GM12878 (cell line): Measurements from ENCODE around the gene SNCAIP. TPM values are rescaled to one million over a fixed set of nuclear protein-coding genes. Genes with fewer than 3 reads are reported as not detected.

Experiments used
- ATAC-seq: fragments of 200-7000 bp; cut with Tn5 transposase; 3 replicates; pipeline ENCODE4 v1.9.1; 2020; ENCODE audit warnings: mild to moderate bottlenecking, moderate library complexity
- BruUV-seq: library from RNA; stranded (reverse); fragments of 400-500 nt; replicated peaks from 2 replicates; lab custom pipeline; 2021; lab: Mats Ljungman, UMichigan
- CTCF ChIA-PET: fragments of 300-600 bp; sonication (Branson Sonifier 250); formaldehyde crosslinking; extraction: SDS; loops from one replicate; lab custom pipeline; 2021; ENCODE audit warnings: inconsistent platforms; lab: Yijun Ruan, JAX
- POLR2A ChIA-PET: fragments of 350-600 bp; formaldehyde crosslinking; extraction: SDS; loops from one replicate; lab custom pipeline; 2021; ENCODE audit warnings: inconsistent platforms; lab: Charles Lee
- RAD21 ChIA-PET: fragments of 300-600 bp; sonication (Branson Sonifier 250); formaldehyde crosslinking; loops from one replicate; lab custom pipeline; 2023; ENCODE audit warnings: antibody characterized with exemption; ENCODE audit not compliant: unreplicated experiment; lab: Charles Lee
- SMC1A ChIA-PET: fragments of 300-600 bp; sonication (Branson Sonifier 250); formaldehyde crosslinking; loops from one replicate; lab custom pipeline; 2023; ENCODE audit not compliant: unreplicated experiment, uncharacterized antibody; lab: Charles Lee
- DNase-seq: peaks from one replicate; pipeline ENCODE4 v3.0.0-alpha.2; 2011; ENCODE audit warnings: low read depth, low spot score
- FAIRE-seq: peaks from 3 replicates; lab custom pipeline; 2011; peaks lifted over from hg19 to GRCh38; lab: Jason Lieb, UNC
- H2AFZ ChIP-seq: 2 replicates; pipeline ENCODE4 v1.6.0; 2011; ENCODE audit warnings: low read depth, low read length, control low read depth; ENCODE audit not compliant: control insufficient read depth
- H3K27ac ChIP-seq: 2 replicates; pipeline ENCODE4 v1.5.1; 2011; ENCODE audit warnings: control low read depth; ENCODE audit not compliant: control insufficient read depth, insufficient read depth
- H3K27me3 ChIP-seq, 2 experiments: replicated peaks in 1 of 2; 2 replicates each; pipeline versions ENCODE4 v1.6.0 to v1.6.1; 2011; ENCODE audit warnings: low read length in 1 of 2; ENCODE audit not compliant: control insufficient read depth in 2 of 2, insufficient read depth in 2 of 2
- H3K36me3 ChIP-seq, 2 experiments: 2 replicates each; pipeline ENCODE4 v1.5.1; 2011; ENCODE audit warnings: low read length in 1 of 2; ENCODE audit not compliant: control insufficient read depth in 2 of 2, insufficient read depth in 2 of 2
- H3K4me1 ChIP-seq: 2 replicates; pipeline ENCODE4 v1.6.1; 2011; ENCODE audit warnings: mild to moderate bottlenecking, low read length, moderate library complexity, mixed read lengths; ENCODE audit not compliant: control insufficient read depth, insufficient read depth
- H3K4me2 ChIP-seq: 2 replicates; pipeline ENCODE4 v1.6.0; 2011; ENCODE audit warnings: control low read depth; ENCODE audit not compliant: control insufficient read depth, insufficient read depth
- H3K4me3 ChIP-seq: fragments of 200-600 bp; sonication (generic); 2 replicates; pipeline ENCODE4 v1.5.1; 2016
- H3K79me2 ChIP-seq: 2 replicates; pipeline ENCODE4 v1.6.0; 2011; ENCODE audit warnings: low read length; ENCODE audit not compliant: control insufficient read depth, insufficient read depth
- H3K9ac ChIP-seq: 2 replicates; pipeline ENCODE4 v1.8.0; 2011; ENCODE audit warnings: low read length, control low read depth, mixed read lengths; ENCODE audit not compliant: control insufficient read depth, insufficient read depth
- H3K9me3 ChIP-seq: replicated peaks from 3 replicates; pipeline ENCODE4 v1.5.1; 2011; ENCODE audit warnings: mild to moderate bottlenecking, low read length; ENCODE audit not compliant: control insufficient read depth, insufficient read depth
- H4K20me1 ChIP-seq: 2 replicates; pipeline ENCODE4 v1.6.0; 2011; ENCODE audit not compliant: control insufficient read depth, insufficient read depth
- BRCA1 ChIP-seq: IDR thresholded peaks from 2 replicates; pipeline ENCODE4 v1.6.1; 2011; ENCODE audit warnings: low read depth, low read length, improper control_type of control experiment
- JUNB ChIP-seq: IDR thresholded peaks from 2 replicates; pipeline ENCODE4 v1.6.1; 2016; ENCODE audit warnings: antibody characterized with exemption, mild to moderate bottlenecking
- KLF5 ChIP-seq: fragments of 450-650 bp; IDR thresholded peaks from 2 replicates; pipeline ENCODE4 v1.6.1; 2014; ENCODE audit warnings: mild to moderate bottlenecking; ENCODE audit not compliant: partially characterized antibody
- NR2C1 ChIP-seq: fragments of 450-650 bp; IDR thresholded peaks from 2 replicates; pipeline ENCODE4 v1.6.1; 2017; ENCODE audit warnings: antibody characterized with exemption, mild to moderate bottlenecking, moderate library complexity
- RAD21 ChIP-seq: IDR thresholded peaks from 2 replicates; pipeline ENCODE4 v1.6.1; 2011; ENCODE audit warnings: mild to moderate bottlenecking, low read depth, low read length, moderate library complexity; ENCODE audit not compliant: insufficient read depth
- in situ Hi-C: fragments of 300-500 bp; cut with MboI; formaldehyde crosslinking; loops from 9 replicates; pipeline ENCODE4 v1.14.3; 2018; ENCODE audit warnings: mixed read lengths
- intact Hi-C: fragments of 100-400 bp; cut with micrococcal nuclease; formaldehyde crosslinking; loops from one replicate; pipeline ENCODE4 v1.14.2; 2022; ENCODE audit not compliant: unreplicated experiment
- polyA plus RNA-seq, 11 experiments: library from polyadenylated mRNA; depleted of rRNA in 4 of 11; unstranded in 6 of 11; stranded (reverse) in 5 of 11; fragments of >200 nt; fragmentation: Nextera tagmentation in 4 of 11; fragmentation: Illumina TruSeq in 1 of 11; extraction: Ambion mirVana in 4 of 11; extraction: Trizol in 1 of 11; gene quantifications; 1 replicate in 1 of 11; 2 replicates in 10 of 11; pipeline versions ENCODE4 v1.2.1 to v1.2.3, GENCODE V29; 2011 to 2016; ENCODE audit warnings: inconsistent platforms in 2 of 11, missing spikeins in 2 of 11, low read depth in 1 of 11
- total RNA-seq, 4 experiments: library from RNA; depleted of rRNA in 3 of 4; stranded (reverse); fragments of >200 nt in 3 of 4; fragmentation: Illumina TruSeq in 1 of 4; extraction: Trizol in 1 of 4; gene quantifications; 2 replicates each; pipeline versions ENCODE4 v1.2.1 to v1.2.3, GENCODE V29; 2013 to 2021
- TF ChIP-seq, protein P1 (sequence below): fragments of 450-650 bp; IDR thresholded peaks from 2 replicates; pipeline ENCODE4 v1.6.1; 2016; ENCODE audit warnings: mild to moderate bottlenecking, moderate library complexity, borderline replicate concordance
- TF ChIP-seq, protein P2 (sequence below): fragments of 450-650 bp; formaldehyde crosslinking; IDR thresholded peaks from 2 replicates; pipeline ENCODE4 v1.4.0; 2020; ENCODE audit warnings: mild to moderate bottlenecking, moderate library complexity
- TF ChIP-seq, protein P3 (sequence below): fragments of 450-650 bp; conservative IDR thresholded peaks from 2 replicates; pipeline ENCODE4 v1.6.1; 2017; ENCODE audit warnings: mild to moderate bottlenecking, moderate library complexity
- TF ChIP-seq, protein P4 (sequence below): fragments of 450-650 bp; formaldehyde crosslinking; IDR thresholded peaks from 2 replicates; pipeline ENCODE4 v1.5.0; 2022; ENCODE audit warnings: mild to moderate bottlenecking, missing genetic modification characterization

The SNCAIP gene
- total and polyA plus RNA-seq, 10 of the 15 experiments (the other 5 are each of a cell fraction or from before 2014, with no cell fraction given) = 0.03 to 0.62 (median 0.16) TPM; not detected in 1

DNA sequence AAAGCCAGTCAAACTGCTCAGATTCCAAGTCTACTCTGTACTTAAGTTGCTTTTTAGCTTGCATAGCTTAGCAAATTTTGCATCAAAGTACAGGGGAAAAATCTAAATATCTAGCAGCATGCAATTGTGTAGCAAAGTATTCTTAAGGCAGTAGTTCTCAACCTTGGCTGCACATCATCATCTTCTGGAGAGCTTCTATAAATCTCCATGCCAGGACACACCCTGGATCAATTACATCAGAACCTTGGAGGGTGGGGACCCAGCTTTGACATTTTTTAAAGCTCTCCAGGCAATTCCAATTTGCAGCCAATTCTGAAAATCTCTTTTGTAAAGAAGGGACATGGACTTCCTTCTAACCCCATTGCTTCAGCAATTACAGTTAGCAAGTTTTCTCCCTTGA lies 187.5 kb downstream of the SNCAIP start:
- ATAC-seq = no peak
- no peak overlapping the region for H3K4me3 ChIP-seq
- ChIA-PET RAD21 (no interaction called here), POLR2A (no interaction called here), SMC1A (interaction anchor here (1.4 kb wide), 1 partner anchor 838 kb away, joined by 3 read pairs; no protein-coding TSS in a partner anchor), CTCF (interaction anchor here (1.1 to 1.2 kb wide), 2 partner anchors 17 to 134 kb away, joined by 3 to 4 read pairs; no protein-coding TSS in a partner anchor)
- BruUV-seq = no TSS peak
- H3K4me2 ChIP-seq = no peak overlapping the region
- H3K27me3 ChIP-seq = peaks cover 0 to 2% of the 10 kb centered on the region in 2 experiments; a peak in 1 of 4 replicates
- in situ Hi-C loops = no loop called here
- H2AFZ ChIP-seq = no peak overlapping the region
- H3K4me1 ChIP-seq = no peaks in the 10 kb centered on the region
- no peak for FAIRE-seq
- no peaks in the 10 kb centered on the region for H3K9me3 ChIP-seq
- H3K9ac ChIP-seq = no peak overlapping the region
- no peaks in the 10 kb centered on the region for H3K79me2 ChIP-seq
- no peaks in the 10 kb centered on the region; the same call in 1 of the 2 replicates for H4K20me1 ChIP-seq
- no peaks in the 10 kb centered on the region for H3K36me3 ChIP-seq
- DNase-seq = no peak
- H3K27ac ChIP-seq = no peak overlapping the region
- intact Hi-C loops = no loop called here
- TF ChIP-seq RAD21 (no peak), BRCA1 (no peak), KLF5 (no peak), JUNB (no peak), NR2C1 (no peak)
- TF ChIP-seq, protein P1, sequence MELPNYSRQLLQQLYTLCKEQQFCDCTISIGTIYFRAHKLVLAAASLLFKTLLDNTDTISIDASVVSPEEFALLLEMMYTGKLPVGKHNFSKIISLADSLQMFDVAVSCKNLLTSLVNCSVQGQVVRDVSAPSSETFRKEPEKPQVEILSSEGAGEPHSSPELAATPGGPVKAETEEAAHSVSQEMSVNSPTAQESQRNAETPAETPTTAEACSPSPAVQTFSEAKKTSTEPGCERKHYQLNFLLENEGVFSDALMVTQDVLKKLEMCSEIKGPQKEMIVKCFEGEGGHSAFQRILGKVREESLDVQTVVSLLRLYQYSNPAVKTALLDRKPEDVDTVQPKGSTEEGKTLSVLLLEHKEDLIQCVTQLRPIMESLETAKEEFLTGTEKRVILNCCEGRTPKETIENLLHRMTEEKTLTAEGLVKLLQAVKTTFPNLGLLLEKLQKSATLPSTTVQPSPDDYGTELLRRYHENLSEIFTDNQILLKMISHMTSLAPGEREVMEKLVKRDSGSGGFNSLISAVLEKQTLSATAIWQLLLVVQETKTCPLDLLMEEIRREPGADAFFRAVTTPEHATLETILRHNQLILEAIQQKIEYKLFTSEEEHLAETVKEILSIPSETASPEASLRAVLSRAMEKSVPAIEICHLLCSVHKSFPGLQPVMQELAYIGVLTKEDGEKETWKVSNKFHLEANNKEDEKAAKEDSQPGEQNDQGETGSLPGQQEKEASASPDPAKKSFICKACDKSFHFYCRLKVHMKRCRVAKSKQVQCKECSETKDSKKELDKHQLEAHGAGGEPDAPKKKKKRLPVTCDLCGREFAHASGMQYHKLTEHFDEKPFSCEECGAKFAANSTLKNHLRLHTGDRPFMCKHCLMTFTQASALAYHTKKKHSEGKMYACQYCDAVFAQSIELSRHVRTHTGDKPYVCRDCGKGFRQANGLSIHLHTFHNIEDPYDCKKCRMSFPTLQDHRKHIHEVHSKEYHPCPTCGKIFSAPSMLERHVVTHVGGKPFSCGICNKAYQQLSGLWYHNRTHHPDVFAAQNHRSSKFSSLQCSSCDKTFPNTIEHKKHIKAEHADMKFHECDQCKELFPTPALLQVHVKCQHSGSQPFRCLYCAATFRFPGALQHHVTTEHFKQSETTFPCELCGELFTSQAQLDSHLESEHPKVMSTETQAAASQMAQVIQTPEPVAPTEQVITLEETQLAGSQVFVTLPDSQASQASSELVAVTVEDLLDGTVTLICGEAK = no peak
- TF ChIP-seq, protein P2, sequence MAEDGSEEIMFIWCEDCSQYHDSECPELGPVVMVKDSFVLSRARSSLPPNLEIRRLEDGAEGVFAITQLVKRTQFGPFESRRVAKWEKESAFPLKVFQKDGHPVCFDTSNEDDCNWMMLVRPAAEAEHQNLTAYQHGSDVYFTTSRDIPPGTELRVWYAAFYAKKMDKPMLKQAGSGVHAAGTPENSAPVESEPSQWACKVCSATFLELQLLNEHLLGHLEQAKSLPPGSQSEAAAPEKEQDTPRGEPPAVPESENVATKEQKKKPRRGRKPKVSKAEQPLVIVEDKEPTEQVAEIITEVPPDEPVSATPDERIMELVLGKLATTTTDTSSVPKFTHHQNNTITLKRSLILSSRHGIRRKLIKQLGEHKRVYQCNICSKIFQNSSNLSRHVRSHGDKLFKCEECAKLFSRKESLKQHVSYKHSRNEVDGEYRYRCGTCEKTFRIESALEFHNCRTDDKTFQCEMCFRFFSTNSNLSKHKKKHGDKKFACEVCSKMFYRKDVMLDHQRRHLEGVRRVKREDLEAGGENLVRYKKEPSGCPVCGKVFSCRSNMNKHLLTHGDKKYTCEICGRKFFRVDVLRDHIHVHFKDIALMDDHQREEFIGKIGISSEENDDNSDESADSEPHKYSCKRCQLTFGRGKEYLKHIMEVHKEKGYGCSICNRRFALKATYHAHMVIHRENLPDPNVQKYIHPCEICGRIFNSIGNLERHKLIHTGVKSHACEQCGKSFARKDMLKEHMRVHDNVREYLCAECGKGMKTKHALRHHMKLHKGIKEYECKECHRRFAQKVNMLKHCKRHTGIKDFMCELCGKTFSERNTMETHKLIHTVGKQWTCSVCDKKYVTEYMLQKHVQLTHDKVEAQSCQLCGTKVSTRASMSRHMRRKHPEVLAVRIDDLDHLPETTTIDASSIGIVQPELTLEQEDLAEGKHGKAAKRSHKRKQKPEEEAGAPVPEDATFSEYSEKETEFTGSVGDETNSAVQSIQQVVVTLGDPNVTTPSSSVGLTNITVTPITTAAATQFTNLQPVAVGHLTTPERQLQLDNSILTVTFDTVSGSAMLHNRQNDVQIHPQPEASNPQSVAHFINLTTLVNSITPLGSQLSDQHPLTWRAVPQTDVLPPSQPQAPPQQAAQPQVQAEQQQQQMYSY (CRISPR knock-in tag) = no peak
- TF ChIP-seq, protein P3, sequence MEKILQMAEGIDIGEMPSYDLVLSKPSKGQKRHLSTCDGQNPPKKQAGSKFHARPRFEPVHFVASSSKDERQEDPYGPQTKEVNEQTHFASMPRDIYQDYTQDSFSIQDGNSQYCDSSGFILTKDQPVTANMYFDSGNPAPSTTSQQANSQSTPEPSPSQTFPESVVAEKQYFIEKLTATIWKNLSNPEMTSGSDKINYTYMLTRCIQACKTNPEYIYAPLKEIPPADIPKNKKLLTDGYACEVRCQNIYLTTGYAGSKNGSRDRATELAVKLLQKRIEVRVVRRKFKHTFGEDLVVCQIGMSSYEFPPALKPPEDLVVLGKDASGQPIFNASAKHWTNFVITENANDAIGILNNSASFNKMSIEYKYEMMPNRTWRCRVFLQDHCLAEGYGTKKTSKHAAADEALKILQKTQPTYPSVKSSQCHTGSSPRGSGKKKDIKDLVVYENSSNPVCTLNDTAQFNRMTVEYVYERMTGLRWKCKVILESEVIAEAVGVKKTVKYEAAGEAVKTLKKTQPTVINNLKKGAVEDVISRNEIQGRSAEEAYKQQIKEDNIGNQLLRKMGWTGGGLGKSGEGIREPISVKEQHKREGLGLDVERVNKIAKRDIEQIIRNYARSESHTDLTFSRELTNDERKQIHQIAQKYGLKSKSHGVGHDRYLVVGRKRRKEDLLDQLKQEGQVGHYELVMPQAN = no peak
- TF ChIP-seq, protein P4, sequence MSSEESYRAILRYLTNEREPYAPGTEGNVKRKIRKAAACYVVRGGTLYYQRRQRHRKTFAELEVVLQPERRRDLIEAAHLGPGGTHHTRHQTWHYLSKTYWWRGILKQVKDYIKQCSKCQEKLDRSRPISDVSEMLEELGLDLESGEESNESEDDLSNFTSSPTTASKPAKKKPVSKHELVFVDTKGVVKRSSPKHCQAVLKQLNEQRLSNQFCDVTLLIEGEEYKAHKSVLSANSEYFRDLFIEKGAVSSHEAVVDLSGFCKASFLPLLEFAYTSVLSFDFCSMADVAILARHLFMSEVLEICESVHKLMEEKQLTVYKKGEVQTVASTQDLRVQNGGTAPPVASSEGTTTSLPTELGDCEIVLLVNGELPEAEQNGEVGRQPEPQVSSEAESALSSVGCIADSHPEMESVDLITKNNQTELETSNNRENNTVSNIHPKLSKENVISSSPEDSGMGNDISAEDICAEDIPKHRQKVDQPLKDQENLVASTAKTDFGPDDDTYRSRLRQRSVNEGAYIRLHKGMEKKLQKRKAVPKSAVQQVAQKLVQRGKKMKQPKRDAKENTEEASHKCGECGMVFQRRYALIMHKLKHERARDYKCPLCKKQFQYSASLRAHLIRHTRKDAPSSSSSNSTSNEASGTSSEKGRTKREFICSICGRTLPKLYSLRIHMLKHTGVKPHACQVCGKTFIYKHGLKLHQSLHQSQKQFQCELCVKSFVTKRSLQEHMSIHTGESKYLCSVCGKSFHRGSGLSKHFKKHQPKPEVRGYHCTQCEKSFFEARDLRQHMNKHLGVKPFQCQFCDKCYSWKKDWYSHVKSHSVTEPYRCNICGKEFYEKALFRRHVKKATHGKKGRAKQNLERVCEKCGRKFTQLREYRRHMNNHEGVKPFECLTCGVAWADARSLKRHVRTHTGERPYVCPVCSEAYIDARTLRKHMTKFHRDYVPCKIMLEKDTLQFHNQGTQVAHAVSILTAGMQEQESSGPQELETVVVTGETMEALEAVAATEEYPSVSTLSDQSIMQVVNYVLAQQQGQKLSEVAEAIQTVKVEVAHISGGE (CRISPR knock-in tag) = no peak
